GM19467 (cell line): ENCODE results near the gene APOL5.
"Not testable (repeated sequence)": the region's sequence is repeated elsewhere in the genome, so short reads cannot be mapped to it uniquely, and the experiment has no call there.

ENCODE experiments used
- ATAC-seq: cut with Tn5 transposase; IDR thresholded peaks from one replicate; pipeline ENCODE4 v1.9.1; 2021; ENCODE audit warnings: mild to moderate bottlenecking, moderate library complexity; ENCODE audit not compliant: unreplicated experiment

APOL5 gene

DNA sequence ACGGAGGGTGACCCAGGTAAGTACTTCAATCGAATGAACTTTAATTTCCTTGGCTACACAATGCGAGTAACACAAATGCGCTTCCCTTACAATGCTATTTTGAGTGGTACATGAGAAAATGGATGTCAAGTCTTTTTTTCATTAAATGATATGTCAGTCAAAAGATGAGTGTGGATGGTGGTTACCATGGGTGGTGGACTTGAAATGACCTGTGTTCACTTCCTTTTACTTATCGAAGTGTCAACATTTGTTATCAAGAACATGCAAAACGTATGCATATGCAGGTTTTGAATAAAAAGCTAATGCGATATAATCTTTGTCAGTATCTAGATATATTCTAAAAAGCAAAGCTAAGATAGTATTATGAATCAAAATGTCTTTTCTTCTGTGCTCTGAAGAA is 8.8 kb upstream of the APOL5 start:
- no peak for ATAC-seq

GRCh38 chr22:35711336-35711735 is 6.3 kb upstream of the APOL5 start:
- ATAC-seq = no peak

DNA sequence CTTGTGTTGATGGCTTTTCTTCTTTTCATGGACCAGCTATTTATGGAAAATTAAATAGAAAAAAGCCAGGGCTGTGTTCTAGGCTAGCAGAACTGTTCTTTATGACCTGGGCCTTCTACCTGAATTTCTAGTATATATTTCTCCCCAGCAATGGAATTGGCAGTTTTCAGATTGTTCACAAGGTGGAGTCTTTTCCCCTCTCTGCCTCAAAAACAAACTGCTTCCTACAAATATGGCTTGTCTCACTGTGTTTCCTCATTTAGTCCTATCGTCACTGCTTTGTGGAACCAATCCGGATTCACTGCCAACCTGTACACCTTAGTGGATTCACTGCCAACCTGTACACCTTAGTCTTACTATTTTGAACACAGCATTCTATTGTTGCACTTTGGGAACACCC is 5.0 kb upstream of the APOL5 start:
- no peak for ATAC-seq

GRCh38 chr22:35719212-35719875 is 1.7 kb downstream of the APOL5 start:
- no peak for ATAC-seq

- no peak for ATAC-seq
Measured at GRCh38 chr22:35721960-35722359, 4.3 kb downstream of the APOL5 start.

DNA sequence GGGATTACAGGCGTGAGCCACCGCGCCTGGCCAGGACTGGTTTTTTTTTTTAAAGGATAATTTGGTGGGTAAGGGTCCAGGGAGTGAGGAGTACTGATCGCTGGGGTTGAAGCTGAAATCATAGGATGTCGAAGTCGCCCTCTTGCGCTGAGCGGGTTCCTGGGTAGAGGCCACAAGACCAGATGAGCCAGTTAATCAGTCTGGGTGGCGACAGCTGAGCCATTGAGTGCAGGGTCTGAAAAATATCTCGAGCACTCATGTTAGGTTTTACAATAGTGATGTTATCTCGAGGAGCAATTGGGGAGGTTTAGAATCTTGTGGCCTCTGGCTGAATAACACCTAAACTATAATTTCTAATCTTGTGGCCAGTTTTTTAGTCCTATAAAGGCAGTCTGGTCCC is 7.8 kb downstream of the APOL5 start:
- no peak for ATAC-seq

GRCh38 chr22:35726398-35726797 is 8.7 kb downstream of the APOL5 start:
- ATAC-seq = no peak

DNA sequence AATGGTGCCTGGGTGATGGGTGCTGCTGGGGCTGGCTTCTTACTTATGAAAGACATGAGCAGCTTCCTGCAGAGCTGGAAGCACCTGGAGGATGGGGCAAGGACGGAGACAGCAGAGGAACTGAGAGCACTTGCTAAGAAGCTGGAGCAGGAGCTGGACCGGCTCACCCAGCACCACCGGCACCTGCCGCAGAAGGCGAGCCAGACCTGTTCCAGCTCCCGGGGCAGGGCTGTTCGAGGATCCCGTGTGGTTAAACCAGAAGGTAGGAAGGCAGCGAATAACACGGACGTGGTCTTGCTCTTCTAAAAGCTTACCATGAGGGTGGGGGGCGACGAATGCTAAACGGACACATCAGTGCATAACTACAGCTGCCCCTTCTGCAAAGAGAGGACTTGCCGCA is 9.3 kb downstream of the APOL5 start:
- no peak for ATAC-seq

DNA sequence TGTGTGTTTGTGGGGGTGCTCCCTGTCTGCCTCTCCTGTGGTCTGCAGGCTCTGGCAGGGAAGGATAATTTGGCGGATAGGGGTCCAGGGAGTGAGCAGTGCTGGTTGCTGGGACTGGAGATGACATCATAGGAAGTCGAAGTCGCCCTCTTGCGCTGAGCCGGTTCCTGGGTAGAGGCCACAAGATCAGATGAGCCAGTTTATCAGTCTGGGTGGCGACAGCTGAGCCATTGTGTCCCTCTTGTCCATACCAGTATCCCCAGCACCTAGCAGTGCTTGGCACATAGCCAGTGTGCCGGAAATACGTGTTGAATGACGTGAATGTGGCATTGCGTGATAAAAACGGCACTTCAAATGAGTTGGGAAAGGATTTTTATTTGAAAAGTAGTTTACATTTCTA is 9.8 kb downstream of the APOL5 start:
- ATAC-seq = no peak

DNA sequence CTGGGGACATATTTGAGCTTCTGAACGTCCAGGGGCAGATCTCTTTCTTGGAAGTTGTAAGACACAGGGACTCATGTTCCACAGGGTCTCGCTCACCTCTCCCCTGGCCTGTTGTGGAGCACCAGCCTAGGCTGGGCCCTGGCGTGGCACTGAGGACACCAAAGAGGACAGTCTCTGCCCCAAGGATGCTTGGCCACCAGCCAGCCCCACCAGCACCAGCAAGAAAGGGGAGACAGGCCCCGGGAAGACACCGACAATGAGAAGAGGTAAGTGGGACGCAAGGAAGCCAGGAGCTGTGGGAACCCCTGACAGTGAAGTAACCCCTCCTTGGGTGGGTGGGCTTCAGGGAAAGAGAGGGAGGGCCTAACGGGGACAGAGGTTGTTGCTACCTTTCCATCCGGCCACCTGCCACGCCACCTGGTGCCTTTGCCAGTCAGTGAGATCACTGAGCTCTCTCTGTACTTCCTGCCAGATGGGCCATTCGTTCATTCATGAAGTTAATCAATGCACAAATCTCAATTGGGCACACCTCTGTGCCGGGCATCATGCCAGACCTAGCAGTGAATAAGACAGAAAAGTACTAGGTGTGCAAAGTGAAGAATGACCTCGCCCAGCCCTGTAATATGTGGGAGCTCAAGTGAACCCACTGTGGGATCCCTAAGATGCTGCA is 11.1 kb downstream of the APOL5 start:
- no peak for ATAC-seq

GRCh38 chr22:35729309-35729698 is 11.6 kb downstream of the APOL5 start:
- ATAC-seq = no peak

GRCh38 chr22:35731321-35731720 is 13.6 kb downstream of the APOL5 start:
- no peak for ATAC-seq

DNA sequence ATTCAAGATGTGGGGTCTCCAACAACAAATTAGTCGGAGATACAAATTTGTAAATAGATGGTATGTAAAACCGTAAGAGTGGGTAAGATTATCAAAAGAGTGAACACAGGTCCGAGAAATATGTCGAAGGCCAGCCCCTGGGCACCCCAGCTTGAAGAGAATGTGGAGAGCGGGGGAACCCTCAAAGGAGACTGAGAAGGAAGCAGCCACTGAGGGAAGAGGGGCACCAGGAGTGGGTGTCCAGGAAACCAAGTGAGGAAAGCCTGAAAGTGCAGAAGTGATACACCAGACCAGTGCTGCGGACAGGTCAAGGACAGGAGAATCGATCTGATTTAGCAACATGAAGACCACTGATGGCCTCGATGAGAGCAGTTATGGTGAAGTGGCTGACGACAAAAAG is 14.4 kb downstream of the APOL5 start:
- ATAC-seq = no peak

GRCh38 chr22:35733036-35733435 is 15.4 kb downstream of the APOL5 start:
- no peak for ATAC-seq

- ATAC-seq = no peak
Measured at GRCh38 chr22:35733791-35734516, 16.3 kb downstream of the APOL5 start.

- no peak for ATAC-seq
Measured at GRCh38 chr22:35734517-35734827, 16.8 kb downstream of the APOL5 start.

- ATAC-seq = no peak
Measured at GRCh38 chr22:35735542-35735941, 17.9 kb downstream of the APOL5 start.

- ATAC-seq = no peak
Measured at GRCh38 chr22:35736166-35736565, 18.5 kb downstream of the APOL5 start.

DNA sequence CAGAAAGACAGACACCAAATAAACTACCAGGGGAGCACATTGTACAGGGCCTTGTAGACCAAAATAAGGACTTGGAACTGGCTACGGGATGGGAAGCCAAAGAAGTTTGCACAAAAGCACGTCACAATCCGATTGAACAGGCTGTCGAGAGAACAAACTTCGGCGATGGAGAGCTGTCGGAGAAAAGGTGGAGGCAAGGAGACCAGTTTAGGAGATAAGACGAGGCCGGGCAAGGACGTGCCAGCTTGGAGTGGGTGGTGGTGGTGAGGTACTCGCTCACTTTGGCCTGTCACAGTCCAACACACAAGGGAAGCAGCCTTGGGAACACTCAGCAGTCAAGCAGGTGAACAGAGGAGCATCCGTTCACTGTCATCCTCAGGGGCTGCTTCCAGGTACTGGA is 19.0 kb downstream of the APOL5 start:
- no peak for ATAC-seq

GRCh38 chr22:35737886-35738285 is 20.2 kb downstream of the APOL5 start:
- ATAC-seq = not testable (repeated sequence)

GRCh38 chr22:35739076-35739930 is 21.6 kb downstream of the APOL5 start:
- ATAC-seq = no peak
